Gastroesophageal sphincter (tissue), 3 donors: Measurements from ENCODE around the gene RALGPS1.

Experiments used
- CTCF ChIP-seq, 4 experiments: fragments of 200-600 bp in 2 of 4; fragments of 450-650 bp in 2 of 4; sonication (generic) in 1 of 4; IDR thresholded peaks; one replicate each; pipeline ENCODE4 v1.5.1; 2017 to 2019; ENCODE audit warnings: antibody characterized with exemption in 4 of 4, mild to moderate bottlenecking in 2 of 4, moderate library complexity in 2 of 4
- EP300 ChIP-seq: sonication (generic); formaldehyde crosslinking; IDR thresholded peaks from one replicate; pipeline ENCODE4 v1.6.1; 2017; ENCODE audit warnings: antibody characterized with exemption, mild to moderate bottlenecking
- POLR2A ChIP-seq, 2 donors: fragments of 450-650 bp; IDR thresholded peaks; one replicate each; pipeline ENCODE4 v1.6.1; 2017; ENCODE audit warnings: antibody characterized with exemption in 2 of 2, mild to moderate bottlenecking in 2 of 2, moderate library complexity in 1 of 2
- POLR2AphosphoS5 ChIP-seq: sonication (generic); formaldehyde crosslinking; IDR thresholded peaks from one replicate; pipeline ENCODE4 v1.6.1; 2017; ENCODE audit warnings: antibody characterized with exemption

- TF ChIP-seq CTCF (IDR thresholded peaks at IDR 0.05) (no peak), POLR2AphosphoS5 (no peak), POLR2A (IDR thresholded peaks at IDR 0.05) (no peak), EP300 (no peak)
These were observed 162.5 kb downstream of the RALGPS1 start for GRCh38 chr9:127076860-127077643.
